ENCODE measurements around the gene AIP. TPM values are rescaled to one million over a fixed set of nuclear protein-coding genes. Genes with fewer than 3 reads are reported as not detected.
A peak's percentile ranks its signal among the peaks of the same experiment; 100 is the strongest.

The AIP gene
- total and polyA plus RNA-seq, 9 of the 15 experiments (the other 6 are each of a cell fraction or from before 2014, with no cell fraction given) = 5.2 to 92.5 (median 52.7) TPM

GRCh38 chr11:67466367-67466766 is 16.5 kb upstream of the AIP start:
- ATAC-seq (no peak), FAIRE-seq (no peak), DNase-seq (ENCODE audit: extremely low read depth in 1 of 4, low spot score in 3 of 4) (no peak)
- POLR2A ChIA-PET = interaction anchor here (0.7 kb wide), 1 partner anchor 27 kb away, joined by 3 read pairs; no protein-coding TSS in a partner anchor
- H3K9me1 ChIP-seq (ENCODE audit: control insufficient read depth, insufficient read depth, low read length) = no peaks in the 10 kb centered on the region
- H3K27ac ChIP-seq (ENCODE audit: extremely low read depth, low read depth, low read length) = no peak overlapping the region
- peaks cover 20 to 56% of the 10 kb centered on the region in 2 experiments; a peak in 4 of 5 replicates for H3K4me1 ChIP-seq (replicated peaks in 1 of 2; ENCODE audit: control insufficient read depth in 2 of 2, insufficient read depth in 2 of 2, low read length in 2 of 2)
- no peaks in the 10 kb centered on the region for H3K27me3 ChIP-seq (ENCODE audit: control insufficient read depth in 2 of 2, insufficient read depth in 2 of 2, low read length in 2 of 2)
- H3K4me2 ChIP-seq (ENCODE audit: insufficient read depth, low read length) = no peak overlapping the region
- no TSS peak for BruUV-seq (replicated peaks)
- H3K36me3 ChIP-seq (ENCODE audit: control insufficient read depth, insufficient read depth, low read length) = no peaks in the 10 kb centered on the region
- peaks cover 12% of the 10 kb centered on the region for H3K79me2 ChIP-seq (ENCODE audit: control insufficient read depth, insufficient read depth, low read length)
- H2AFZ ChIP-seq (ENCODE audit: low read depth, low read length) = no peak overlapping the region
- WGBS (ENCODE audit: insufficient coverage, low coverage, missing lambda C conversion rate) = 79% methylated on average over 5 of the region's 5 CpGs
- H4K20me1 ChIP-seq (replicated peaks; ENCODE audit: control insufficient read depth, insufficient read depth, low read length) = no peaks in the 10 kb centered on the region
- H3K9ac ChIP-seq (ENCODE audit: insufficient read depth in 1 of 2, low read depth in 2 of 2, low read length in 2 of 2) = no peak overlapping the region; a peak in 1 of 4 replicates
- in situ Hi-C loops (cut with MboI) (no loop called here), intact Hi-C loops (cut with micrococcal nuclease) (loop anchor here (5.0 kb wide), 1 partner anchor 44 kb away; no protein-coding TSS in a partner anchor)
- no peak overlapping the region for H3K4me3 ChIP-seq
- TF ChIP-seq, protein P1, sequence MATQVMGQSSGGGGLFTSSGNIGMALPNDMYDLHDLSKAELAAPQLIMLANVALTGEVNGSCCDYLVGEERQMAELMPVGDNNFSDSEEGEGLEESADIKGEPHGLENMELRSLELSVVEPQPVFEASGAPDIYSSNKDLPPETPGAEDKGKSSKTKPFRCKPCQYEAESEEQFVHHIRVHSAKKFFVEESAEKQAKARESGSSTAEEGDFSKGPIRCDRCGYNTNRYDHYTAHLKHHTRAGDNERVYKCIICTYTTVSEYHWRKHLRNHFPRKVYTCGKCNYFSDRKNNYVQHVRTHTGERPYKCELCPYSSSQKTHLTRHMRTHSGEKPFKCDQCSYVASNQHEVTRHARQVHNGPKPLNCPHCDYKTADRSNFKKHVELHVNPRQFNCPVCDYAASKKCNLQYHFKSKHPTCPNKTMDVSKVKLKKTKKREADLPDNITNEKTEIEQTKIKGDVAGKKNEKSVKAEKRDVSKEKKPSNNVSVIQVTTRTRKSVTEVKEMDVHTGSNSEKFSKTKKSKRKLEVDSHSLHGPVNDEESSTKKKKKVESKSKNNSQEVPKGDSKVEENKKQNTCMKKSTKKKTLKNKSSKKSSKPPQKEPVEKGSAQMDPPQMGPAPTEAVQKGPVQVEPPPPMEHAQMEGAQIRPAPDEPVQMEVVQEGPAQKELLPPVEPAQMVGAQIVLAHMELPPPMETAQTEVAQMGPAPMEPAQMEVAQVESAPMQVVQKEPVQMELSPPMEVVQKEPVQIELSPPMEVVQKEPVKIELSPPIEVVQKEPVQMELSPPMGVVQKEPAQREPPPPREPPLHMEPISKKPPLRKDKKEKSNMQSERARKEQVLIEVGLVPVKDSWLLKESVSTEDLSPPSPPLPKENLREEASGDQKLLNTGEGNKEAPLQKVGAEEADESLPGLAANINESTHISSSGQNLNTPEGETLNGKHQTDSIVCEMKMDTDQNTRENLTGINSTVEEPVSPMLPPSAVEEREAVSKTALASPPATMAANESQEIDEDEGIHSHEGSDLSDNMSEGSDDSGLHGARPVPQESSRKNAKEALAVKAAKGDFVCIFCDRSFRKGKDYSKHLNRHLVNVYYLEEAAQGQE (IDR thresholded peaks at IDR 0.05; ENCODE audit: borderline replicate concordance) = no peak
- TF ChIP-seq, protein P1 (CRISPR knock-in tag; IDR thresholded peaks at IDR 0.05; ENCODE audit: low read depth) = no peak
- TF ChIP-seq STAG1 (CRISPR knock-in tag; IDR thresholded peaks at IDR 0.05; ENCODE audit: borderline replicate concordance) (0 out of 2 replicates have a peak, but pooled peaks have one; percentile 10), MXI1 (IDR thresholded peaks at IDR 0.05; ENCODE audit: low read depth, low read length) (no peak), POLR2G (IDR thresholded peaks at IDR 0.05; ENCODE audit: low read depth, low read length) (0 out of 2 replicates have a peak, but pooled peaks have one; percentile 14)
- no peaks in the 10 kb centered on the region for H3K9me3 ChIP-seq (replicated peaks; ENCODE audit: control insufficient read depth, insufficient read depth, low read depth, low read length)
- CTCF ChIA-PET (ENCODE audit: low intra/inter-chr PET ratio) = interaction anchor here (0.6 kb wide), 1 partner anchor 1652 kb away, joined by 4 read pairs; no protein-coding TSS in a partner anchor

All from K562 (cell line).